HTR-8/SVneo (cell line): Measurements from ENCODE around the gene MAML3.

ENCODE experiments used
- DNase-seq: peaks from one replicate; pipeline ENCODE4 v3.0.0; 2011; ENCODE audit warnings: low spot score, mixed read lengths; ENCODE audit not compliant: insufficient read length
- FAIRE-seq: peaks from 2 replicates; lab custom pipeline; 2011; peaks lifted over from hg19 to GRCh38; lab: Jason Lieb, UNC

Gene MAML3

DNA sequence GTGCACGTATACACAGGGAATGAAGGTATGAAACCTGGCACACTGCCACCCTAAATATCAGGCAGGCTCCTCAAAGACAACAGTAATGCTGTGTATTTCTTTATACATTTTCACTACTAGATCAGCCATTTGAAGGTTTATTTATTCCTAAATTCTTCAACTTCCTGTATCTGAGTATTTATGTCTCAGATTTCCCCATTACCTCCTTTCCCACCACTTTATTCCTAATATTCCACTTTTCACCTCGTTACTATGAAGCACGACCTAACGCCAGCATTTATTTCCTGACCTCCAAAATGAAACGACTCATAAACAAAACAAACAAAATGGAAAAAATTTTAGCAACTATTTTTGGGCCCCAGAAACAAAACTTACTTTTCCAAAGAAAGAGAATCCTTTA lies 69.6 kb downstream of the MAML3 start:
- DNase-seq (no peak), FAIRE-seq (no peak)

DNA sequence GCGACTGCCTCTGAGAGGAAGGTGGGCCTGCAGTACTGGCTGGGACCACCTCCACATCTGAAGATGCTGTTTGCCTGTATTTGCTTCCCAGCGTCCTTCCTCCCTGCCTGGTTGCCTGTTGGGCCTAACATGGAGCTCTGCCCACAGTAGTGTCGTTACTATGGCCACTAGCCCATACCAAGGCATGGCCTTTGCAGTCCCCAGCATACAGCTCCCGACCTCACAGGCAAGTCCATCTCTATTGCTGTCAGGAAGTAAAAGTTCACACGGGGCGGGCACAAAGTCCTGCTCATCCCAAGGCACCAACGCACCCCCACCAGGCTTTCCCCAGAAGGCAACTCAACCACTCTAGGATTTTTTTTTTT lies 71.6 kb downstream of the MAML3 start:
- FAIRE-seq (no peak), DNase-seq (no peak)

DNA sequence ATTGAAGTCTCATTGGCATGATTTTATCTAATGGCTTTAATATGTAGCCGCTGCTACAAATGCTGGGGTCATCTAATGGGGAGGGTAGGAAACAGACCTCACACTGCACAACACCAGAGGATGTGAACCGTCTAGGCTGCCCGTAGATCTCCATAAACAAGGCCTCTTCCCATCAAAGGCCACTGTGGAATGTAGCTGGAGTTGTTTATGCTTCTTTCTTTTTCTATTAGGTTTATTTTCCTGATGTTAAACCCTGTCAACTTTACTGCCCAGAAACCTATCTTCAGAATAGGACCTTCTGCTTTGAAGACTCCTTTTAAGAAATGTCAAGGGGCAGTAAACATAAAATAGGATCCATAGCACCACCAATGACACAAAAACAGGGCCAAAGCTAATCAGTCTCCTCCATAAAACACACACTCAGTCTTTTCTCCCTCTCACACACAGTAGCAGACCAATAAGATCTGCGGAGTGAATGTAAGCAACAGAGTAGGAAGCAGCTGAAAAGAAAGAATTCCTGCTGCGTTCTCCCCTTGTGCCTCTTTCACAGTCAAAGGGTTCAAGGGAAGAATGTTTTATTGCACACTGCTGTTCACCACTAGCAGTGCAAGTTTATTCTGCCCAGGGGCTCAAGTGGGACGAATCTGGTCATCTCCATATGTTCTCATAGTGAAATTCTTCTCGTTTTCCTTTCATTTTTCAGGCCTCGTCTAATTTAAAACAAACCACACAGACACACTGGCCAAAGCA lies 72.2 kb downstream of the MAML3 start:
- FAIRE-seq (no peak), DNase-seq (no peak)

DNA sequence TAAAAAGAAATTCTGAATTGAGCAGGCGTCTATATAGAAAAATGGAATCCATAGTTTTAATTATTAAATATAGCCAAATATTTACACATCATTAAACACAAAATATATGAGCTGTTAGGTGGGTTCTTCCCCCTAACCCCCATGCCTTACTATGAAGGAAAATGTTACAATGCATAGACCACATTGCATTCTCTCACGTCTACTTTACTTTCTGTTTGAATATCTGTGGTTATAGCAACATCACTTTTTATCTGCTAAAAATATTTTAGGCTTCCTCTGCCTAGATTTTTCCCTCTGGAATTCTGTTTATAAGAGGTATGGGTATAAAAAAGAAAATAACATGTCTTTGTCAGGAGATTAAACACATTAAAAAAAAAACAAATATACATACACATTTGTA lies 73.1 kb downstream of the MAML3 start:
- no peak for DNase-seq
- no peak for FAIRE-seq

DNA sequence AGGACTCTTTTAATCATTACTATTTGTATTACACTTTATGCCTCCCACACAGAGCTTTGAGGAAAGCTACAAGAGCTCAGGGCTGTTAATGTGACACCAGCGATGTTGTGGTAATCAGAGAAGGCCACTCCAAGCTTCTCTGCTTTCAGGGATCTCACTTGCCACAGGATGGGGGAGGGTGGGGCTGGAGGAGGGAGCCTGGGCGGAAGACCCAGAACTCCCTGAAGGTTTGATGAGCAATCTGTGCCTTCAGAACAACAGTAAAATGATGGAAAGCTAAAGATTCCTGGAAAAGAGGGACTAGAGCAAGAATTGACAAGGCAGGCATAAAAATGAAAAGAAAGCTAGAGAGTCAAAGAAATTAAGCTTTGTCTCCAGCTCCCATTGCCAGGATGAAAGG lies 75.6 kb downstream of the MAML3 start:
- DNase-seq = peak; percentile 54
- FAIRE-seq = peak; percentile 20

DNA sequence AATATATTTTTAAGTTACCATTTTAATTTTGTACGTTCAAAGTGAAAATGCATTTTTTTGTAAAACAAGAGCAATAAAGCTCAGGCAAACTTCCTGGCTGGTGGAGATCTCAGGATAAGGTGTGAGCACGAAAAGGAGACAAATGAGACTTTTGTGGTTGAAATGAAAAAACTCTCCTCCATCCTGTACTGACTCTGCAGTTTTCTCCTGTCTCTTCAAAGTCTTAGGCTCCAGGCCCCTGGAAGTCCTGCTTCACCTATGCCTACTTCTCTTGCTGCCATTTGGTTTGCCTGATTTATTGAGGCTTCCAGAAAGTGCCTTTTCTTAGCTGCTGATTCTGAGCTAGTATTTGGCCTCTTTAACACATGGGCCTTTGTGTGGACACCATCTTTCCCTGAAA lies 77.7 kb downstream of the MAML3 start:
- DNase-seq (no peak), FAIRE-seq (no peak)

DNA sequence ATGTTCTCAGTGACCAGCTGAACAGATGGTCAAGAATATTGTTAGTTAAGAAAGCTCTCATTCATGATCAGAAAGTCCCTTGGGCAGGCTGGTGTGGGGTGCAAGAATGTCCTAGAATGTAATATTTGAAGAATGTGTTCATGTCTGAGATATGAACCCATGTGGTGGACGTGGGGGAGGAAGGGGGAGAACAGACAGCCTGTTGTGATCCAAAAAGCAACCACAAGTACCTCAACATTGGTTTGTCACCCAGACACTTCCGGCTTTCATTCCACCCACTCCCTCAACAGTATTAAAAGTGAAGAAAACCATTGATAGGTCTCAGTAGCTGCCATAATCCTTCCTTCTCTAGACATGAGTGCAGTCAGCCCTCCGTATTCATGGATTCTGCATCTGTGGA lies 82.2 kb downstream of the MAML3 start:
- no peak for DNase-seq
- no peak for FAIRE-seq

DNA sequence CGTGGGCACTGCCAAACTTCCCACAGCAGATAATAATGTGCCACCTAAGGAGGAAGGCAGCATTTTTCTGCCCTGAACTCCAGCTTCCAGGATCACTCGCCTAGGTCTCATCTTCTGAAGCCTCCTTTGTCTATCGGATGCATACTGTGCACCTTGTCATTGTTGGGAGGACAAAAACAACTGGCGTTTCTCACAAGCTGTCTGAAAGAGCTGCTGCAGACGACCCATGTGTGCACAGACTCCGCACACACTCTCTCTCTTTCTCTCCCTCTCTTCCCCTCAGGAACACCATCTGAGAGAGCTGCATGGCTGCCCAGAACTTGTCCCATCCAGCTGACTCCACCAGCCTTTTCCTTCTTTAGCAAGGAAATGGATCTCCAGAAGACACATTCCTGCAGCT lies 83.0 kb downstream of the MAML3 start:
- no peak for FAIRE-seq
- no peak for DNase-seq

DNA sequence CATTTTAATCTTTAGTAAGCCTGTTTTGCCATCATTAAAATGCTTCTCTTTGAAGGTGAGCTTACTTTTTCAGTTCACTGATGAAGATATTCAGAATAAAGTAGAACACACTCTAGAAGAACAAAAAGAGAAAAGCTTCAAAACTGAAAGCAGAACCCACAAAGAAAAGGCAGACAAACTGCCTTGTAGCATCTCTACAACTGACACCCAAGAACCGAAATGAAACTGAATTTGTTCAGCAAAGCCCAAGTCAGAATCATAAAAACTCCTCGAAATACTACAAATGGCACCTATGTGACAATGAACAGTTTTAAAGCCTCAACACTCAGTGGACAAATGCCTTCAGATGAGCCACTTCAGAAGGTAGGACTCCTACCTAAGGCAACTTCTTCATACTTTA lies 83.6 kb downstream of the MAML3 start:
- no peak for DNase-seq
- no peak for FAIRE-seq

DNA sequence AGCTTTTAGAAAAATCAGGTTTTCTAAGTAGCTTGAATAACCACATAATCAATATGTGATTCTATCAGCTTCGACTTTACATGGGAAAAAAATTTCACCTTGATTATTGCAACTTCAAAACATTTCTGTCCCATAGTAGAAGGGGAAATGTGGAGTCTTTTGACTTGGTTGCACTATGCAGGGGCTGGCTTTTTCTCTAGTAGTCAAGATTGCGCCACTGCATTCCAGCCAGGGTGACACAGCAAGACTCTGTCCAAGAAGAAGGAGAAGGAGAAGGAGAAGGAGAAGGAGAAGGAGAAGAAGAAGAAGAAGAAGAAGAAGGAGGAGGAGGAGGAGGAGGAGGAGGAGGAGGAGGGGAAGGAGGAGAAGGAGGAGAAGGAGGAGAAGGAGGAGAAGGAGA lies 84.9 kb downstream of the MAML3 start:
- DNase-seq = no peak

DNA sequence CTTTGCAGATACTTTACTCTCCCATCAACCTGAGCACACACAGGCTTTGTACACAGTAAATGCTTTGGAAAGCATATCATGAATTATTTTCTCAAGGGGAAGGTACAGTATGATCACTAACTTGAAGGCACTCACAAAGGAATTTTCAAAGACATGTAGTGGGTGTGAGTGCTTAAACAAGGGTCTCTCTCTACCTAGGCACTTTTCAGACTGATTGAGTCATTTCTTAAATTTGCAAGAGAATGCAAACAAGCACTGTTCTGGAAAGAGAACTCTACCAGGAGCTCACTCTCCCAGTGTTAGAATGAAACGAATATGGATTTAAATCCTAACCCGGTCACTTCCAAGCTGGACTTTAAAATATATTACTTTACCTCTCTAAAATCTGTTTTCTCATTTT lies 85.7 kb downstream of the MAML3 start:
- FAIRE-seq (no peak), DNase-seq (no peak)

More for the DNA sequence above, 84.9 kb downstream of the MAML3 start:
- FAIRE-seq = no peak

DNA sequence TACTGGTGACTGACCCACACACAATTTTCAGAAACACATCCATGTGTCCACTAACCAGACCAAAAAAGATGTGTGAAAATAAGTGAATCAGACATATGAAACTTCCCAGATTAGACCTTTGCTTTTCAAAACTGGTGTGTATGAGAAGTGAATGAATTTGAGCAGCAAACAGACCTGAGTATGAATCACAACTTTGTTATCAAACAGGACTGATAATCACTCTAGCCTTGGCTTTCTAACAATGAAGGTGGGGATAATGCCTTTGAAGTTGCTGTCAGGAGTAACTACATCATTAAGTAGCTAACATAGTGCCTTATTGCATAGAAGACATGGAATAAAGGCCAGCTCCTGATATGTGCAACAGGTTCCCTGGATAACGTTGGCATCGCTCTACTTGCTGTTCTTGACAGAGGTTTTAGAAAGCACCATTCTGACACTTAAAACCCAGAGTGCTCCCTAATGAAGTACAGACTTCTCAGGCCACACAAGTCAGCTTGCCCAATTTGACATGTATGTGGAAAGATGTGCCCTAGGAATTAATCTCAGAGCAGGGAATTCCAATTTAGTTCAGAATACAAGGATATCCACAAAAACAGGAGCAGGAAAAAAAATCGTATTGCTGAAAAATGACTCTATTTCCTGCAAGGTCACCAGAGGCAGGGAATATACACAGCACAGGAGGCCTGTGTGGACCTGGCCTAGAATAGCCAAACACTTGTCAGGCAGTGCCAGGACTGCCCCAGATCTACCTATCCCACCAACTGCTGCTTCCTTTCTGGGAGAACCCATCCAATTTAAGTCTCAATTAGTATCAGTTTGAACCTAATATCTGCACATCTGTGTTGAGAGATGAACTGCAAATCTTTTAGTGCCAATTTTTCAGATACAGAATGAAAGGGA lies 87.7 kb downstream of the MAML3 start:
- no peak for FAIRE-seq
- DNase-seq = no peak

DNA sequence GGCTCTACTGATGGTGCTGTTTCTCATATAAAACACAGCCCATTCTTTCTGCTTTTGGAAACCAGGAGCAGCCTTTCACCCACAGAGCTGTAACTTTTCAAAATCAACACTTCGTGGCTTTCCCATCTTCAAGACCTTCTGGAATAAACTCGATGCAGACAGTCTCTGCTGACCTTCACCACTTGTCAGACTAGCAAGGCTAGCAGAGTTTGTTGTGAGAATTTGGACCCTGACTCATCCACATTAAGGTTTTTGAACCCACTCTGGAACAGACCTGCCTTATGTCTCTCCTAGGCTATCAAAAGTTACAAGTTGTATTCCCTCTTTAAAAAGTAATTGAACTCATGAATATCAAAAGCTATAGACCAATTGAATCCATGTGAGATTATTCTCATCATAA lies 88.6 kb downstream of the MAML3 start:
- no peak for FAIRE-seq
- DNase-seq = no peak

DNA sequence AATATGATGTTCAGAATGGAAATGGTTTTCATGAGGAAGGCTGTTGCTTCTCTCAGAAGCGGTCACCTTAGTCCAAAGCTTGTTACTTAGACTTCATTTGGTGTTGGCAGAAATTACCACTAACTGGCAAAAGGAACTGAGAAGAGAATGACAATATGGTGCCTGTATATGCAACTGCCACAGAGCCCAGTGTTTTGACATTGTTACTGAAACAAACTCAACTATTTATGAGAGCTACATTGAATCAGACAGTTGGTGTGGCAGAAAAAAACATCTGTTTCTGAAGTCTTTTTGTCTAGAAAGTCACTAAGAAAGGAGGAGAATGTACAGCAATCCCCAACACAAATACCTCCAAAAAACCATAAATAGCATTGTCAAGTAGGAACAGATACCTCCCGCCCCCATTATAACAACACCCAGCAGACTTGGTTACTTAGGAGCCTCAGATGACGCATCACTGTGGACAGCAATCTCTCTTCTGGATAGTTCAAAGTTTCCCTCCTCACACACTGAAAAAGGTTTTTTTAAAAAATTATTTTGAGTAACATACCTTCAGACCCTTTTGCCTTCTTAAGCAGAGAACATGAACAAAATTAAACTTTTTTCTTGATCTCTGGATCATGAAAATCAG lies 92.2 kb downstream of the MAML3 start:
- FAIRE-seq = no peak
- DNase-seq = no peak

DNA sequence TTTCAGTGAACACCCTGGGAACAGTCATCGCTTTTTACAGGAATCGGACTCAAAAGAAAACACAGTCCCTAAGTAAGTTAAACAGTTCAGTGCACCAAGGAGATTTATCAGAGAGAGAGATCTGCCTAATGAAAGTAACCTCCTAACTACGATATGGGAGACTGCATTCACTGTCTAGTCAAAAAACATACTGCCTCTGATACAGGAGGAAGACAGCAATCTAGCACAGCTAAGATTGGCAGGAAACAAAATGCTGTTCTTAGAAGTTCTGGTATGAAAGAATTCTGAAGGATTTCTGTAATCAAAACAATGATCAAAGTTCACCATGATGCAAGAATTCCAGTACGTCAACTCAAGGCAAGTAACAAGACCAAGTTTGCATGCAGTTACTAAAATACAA lies 92.8 kb downstream of the MAML3 start:
- FAIRE-seq (no peak), DNase-seq (no peak)

DNA sequence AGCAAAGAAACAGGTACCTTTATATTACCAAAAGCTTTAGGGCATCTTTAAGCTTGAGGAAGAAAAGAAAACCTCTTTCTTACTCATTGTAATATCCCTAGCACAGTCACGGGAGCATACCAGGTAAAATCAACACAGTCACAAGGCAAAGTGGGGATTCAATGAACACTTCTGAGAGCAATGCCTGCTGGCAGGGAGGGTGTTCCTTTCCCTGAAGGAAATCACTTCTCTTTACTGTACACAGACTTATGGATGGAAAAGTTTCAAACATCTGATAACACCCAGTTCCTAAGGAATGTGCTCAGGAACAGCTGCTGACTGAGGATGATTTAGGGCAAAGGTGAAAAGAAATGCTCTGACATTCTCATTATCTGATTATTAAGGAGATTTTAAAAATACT lies 94.8 kb downstream of the MAML3 start:
- DNase-seq (no peak), FAIRE-seq (no peak)

DNA sequence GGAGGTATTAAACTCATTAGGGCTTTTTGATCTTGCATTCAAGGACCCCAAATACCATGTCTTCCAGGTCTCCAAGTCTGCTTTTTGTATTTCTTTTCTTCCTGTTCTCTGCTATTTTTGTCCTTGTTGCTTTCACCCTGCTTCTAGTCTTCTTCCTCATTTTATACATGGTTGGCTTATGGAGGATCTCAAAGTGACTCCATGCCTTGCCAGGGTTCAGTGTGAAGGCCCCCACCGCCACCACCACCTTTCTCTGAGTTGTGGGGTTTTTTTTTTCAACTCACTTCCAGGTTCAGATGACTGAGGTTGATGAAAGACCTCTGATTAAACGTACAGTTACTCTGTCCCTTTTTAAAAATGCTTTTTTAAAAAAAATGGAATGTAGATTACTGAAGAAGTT lies 96.3 kb downstream of the MAML3 start:
- DNase-seq = no peak
- FAIRE-seq = no peak

DNA sequence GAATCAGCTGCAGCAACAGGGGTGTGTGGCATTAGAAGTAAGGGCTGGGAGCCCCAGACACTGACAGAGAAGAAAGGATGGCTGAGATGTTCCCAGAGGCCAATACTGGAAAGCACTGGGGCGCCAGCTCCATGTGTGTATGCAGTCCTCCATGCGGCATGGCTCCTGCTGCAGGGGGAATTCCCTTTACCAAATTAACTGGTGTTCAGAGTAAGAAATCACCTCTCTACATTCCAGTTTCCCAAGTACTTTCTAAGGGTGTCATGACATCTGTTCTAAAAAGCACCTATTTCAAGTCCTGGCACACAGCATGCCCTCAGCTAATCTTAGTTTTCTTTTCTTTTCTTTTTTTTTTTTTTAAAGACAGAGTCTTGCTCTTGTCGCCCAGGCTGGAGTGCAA lies 98.0 kb downstream of the MAML3 start:
- no peak for DNase-seq
- FAIRE-seq = no peak

DNA sequence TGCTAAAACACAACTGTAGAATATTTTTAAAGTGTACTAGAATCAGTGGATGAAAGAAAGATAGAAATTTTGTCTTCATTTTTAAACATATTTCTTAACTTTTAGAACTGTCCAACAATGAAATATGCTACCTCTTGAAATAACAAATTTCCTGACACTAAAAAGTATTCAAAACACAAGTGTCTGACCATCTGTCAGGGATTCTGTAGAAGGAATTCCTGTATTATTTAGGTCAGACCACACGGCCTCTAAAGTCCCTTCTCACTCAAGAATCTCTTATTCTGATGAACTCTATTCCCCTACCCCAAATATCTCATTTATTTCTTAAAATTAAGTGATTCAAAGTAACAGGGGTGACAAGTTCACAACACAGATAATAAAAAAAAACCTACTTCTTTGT lies 99.1 kb downstream of the MAML3 start:
- FAIRE-seq (no peak), DNase-seq (no peak)

DNA sequence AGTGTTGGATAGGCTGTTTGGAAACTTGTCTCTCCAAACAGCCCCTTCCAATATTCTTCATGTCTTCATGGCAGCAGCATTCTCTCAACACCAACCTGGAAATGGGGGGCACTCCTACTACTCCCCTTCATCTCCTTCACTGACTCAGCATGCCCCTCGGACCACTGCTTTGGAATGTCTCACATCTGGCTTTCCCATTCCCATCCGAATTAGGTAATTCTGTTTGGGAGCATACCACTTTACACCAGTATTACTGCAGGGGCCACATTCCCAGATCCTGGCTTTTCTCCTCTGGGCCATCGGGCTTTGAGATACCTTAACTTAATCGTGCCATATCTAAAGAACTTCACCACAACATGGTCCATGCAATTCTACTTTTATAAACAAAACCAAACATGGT lies 100.8 kb downstream of the MAML3 start:
- no peak for DNase-seq
- FAIRE-seq = no peak

DNA sequence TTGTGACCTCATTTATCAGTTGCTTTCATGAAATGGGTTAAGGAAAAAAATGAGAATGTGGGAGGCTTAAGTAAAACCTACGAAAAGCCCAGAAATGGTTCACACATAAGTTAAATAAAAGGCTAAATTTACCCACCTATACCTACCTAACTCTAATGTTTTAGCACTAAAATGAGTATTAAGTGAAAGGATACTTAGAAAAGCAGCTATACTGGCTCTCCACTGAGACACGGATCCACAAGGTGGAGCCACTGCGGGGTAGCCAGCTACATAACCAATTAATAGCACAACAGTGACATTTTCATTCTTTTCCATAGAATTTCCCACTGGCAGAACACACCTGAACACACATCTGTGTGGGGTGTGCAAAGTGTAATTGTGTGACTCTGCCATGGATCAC lies 101.9 kb downstream of the MAML3 start:
- FAIRE-seq (no peak), DNase-seq (no peak)
